CD4-positive, alpha-beta T cell treated with Interleukin-4 for 4 hours (primary cell): ENCODE results near the gene PEAR1.

Experiments used
- DNase-seq: peaks from one replicate; pipeline ENCODE4 v3.0.0-alpha.2; 2020

The PEAR1 gene

GRCh38 chr1:156942176-156942575 lies 48.7 kb downstream of the PEAR1 start:
- no peak for DNase-seq

GRCh38 chr1:156942576-156942975 lies 49.1 kb downstream of the PEAR1 start:
- no peak for DNase-seq

GRCh38 chr1:156943756-156944155 lies 50.2 kb downstream of the PEAR1 start:
- DNase-seq = no peak

- no peak for DNase-seq
Observed at GRCh38 chr1:156944268-156944667, 50.8 kb downstream of the PEAR1 start.

- DNase-seq = no peak
Observed at GRCh38 chr1:156944848-156945247, 51.3 kb downstream of the PEAR1 start.

GRCh38 chr1:156945881-156946661 lies 52.6 kb downstream of the PEAR1 start:
- no peak for DNase-seq

GRCh38 chr1:156947127-156947526 lies 53.6 kb downstream of the PEAR1 start:
- DNase-seq = no peak

GRCh38 chr1:156947818-156948525 lies 54.5 kb downstream of the PEAR1 start:
- DNase-seq = no peak

- no peak for DNase-seq
Observed at GRCh38 chr1:156948708-156949107, 55.2 kb downstream of the PEAR1 start.

- no peak for DNase-seq
Observed at GRCh38 chr1:156949127-156949526, 55.6 kb downstream of the PEAR1 start.

GRCh38 chr1:156951371-156951770 lies 57.9 kb downstream of the PEAR1 start:
- no peak for DNase-seq

- no peak for DNase-seq
Observed at GRCh38 chr1:156953571-156953970, 60.1 kb downstream of the PEAR1 start.

GRCh38 chr1:156956333-156956732 lies 62.8 kb downstream of the PEAR1 start:
- no peak for DNase-seq

GRCh38 chr1:156957634-156958033 lies 64.1 kb downstream of the PEAR1 start:
- no peak for DNase-seq

- DNase-seq = no peak
Observed at GRCh38 chr1:156958247-156958714, 64.8 kb downstream of the PEAR1 start.

GRCh38 chr1:156959414-156959813 lies 65.9 kb downstream of the PEAR1 start:
- no peak for DNase-seq

- no peak for DNase-seq
Observed at GRCh38 chr1:156959925-156960324, 66.4 kb downstream of the PEAR1 start.

- peak; percentile 27 for DNase-seq
Observed at GRCh38 chr1:156961709-156962108, 68.2 kb downstream of the PEAR1 start.

- peak; percentile 50 for DNase-seq
Observed at GRCh38 chr1:156963621-156964020, 70.1 kb downstream of the PEAR1 start.

- no peak for DNase-seq
Observed at GRCh38 chr1:156964441-156964840, 70.9 kb downstream of the PEAR1 start.
